CD4-positive, alpha-beta memory T cell (primary cell): ENCODE measurements around the gene CNN2. TPM values are rescaled to one million over a fixed set of nuclear protein-coding genes. Genes with fewer than 3 reads are reported as not detected.

ENCODE experiments used
- CTCF ChIA-PET: fragments of 350-600 bp; sonication (Branson Sonifier 250); formaldehyde crosslinking; loops from one replicate; lab custom pipeline; 2021; ENCODE audit warnings: inconsistent platforms; ENCODE audit not compliant: partially characterized antibody; lab: Charles Lee
- POLR2A ChIA-PET: fragments of 350-600 bp; sonication (Branson Sonifier 250); formaldehyde crosslinking; loops from one replicate; lab custom pipeline; 2021; ENCODE audit not compliant: partially characterized antibody; lab: Charles Lee
- DNase-seq, 5 donors: peaks; one replicate each; pipeline versions ENCODE4 v3.0.0 to v3.0.0-alpha.2; 2020 to 2022; ENCODE audit warnings: mixed read lengths in 1 of 5
- H3K27ac ChIP-seq: one replicate; pipeline ENCODE4 v1.7.0; 2013; ENCODE audit warnings: low read depth, low read length
- H3K27me3 ChIP-seq: 2 replicates; pipeline ENCODE4 v1.7.0; 2013; ENCODE audit warnings: mild to moderate bottlenecking, low read length, moderate library complexity; ENCODE audit not compliant: insufficient read depth
- H3K36me3 ChIP-seq: 2 replicates; pipeline ENCODE4 v1.7.0; 2013; ENCODE audit warnings: mild to moderate bottlenecking, low read length, moderate library complexity; ENCODE audit not compliant: insufficient read depth
- H3K4me1 ChIP-seq: 2 replicates; pipeline ENCODE4 v1.7.0; 2013; ENCODE audit warnings: mild to moderate bottlenecking, low read length, moderate library complexity; ENCODE audit not compliant: insufficient read depth
- H3K4me3 ChIP-seq, 2 donors: one replicate each; pipeline ENCODE4 v1.7.0; 2013; ENCODE audit warnings: low read length in 2 of 2, mild to moderate bottlenecking in 1 of 2
- H3K9me3 ChIP-seq, 2 donors: one replicate each; pipeline ENCODE4 v1.7.0; 2013; ENCODE audit warnings: low read length in 2 of 2, control low read depth in 1 of 2; ENCODE audit not compliant: control insufficient read depth in 1 of 2
- H3K27ac Mint-ChIP-seq, 7 donors: one replicate each; pipeline ENCODE4 v1.8.0; 2020 to 2021; ENCODE audit warnings: mixed read lengths in 7 of 7, mild to moderate bottlenecking in 6 of 7, inconsistent platforms in 3 of 7, moderate library complexity in 3 of 7
- H3K27me3 Mint-ChIP-seq, 2 donors: one replicate each; pipeline ENCODE4 v1.8.0; 2020 to 2021; ENCODE audit warnings: mixed read lengths in 2 of 2
- H3K36me3 Mint-ChIP-seq, 2 donors: one replicate each; pipeline ENCODE4 v1.8.0; 2020 to 2021; ENCODE audit warnings: mixed read lengths in 2 of 2, inconsistent platforms in 1 of 2, mild to moderate bottlenecking in 1 of 2
- H3K4me1 Mint-ChIP-seq, 4 donors: one replicate each; pipeline ENCODE4 v1.8.0; 2020 to 2021; ENCODE audit warnings: mixed read lengths in 4 of 4, mild to moderate bottlenecking in 1 of 4
- H3K4me3 Mint-ChIP-seq, 8 donors: one replicate each; pipeline ENCODE4 v1.8.0; 2020 to 2021; ENCODE audit warnings: mixed read lengths in 8 of 8, mild to moderate bottlenecking in 7 of 8, moderate library complexity in 6 of 8, inconsistent platforms in 3 of 8
- H3K9me3 Mint-ChIP-seq, 8 donors: one replicate each; pipeline ENCODE4 v1.8.0; 2020 to 2021; ENCODE audit warnings: mixed read lengths in 8 of 8, mild to moderate bottlenecking in 5 of 8, inconsistent platforms in 3 of 8, moderate library complexity in 1 of 8
- intact Hi-C: fragments of 100-400 bp; cut with micrococcal nuclease; formaldehyde crosslinking; loops from one replicate; pipeline ENCODE4 v1.15.1; 2023
- polyA plus RNA-seq, 2 donors: library from polyadenylated mRNA; unstranded; fragments of 300-500 nt; fragmentation: Illumina TruSeq; gene quantifications; one replicate each; pipeline ENCODE4 v1.2.3, GENCODE V29; 2021
- total RNA-seq, 2 experiments: library from RNA; stranded (reverse); gene quantifications; one replicate each; pipeline ENCODE4 v1.2.3, GENCODE V29; 2021

Gene CNN2
- total RNA-seq (100 to 1,000 TPM; 263 to 266 TPM), polyA plus RNA-seq (100 to 1,000 TPM; 444 to 632 TPM)

GRCh38 chr19:1025960-1026782 is at the start of gene CNN2:
TSS of gene CNN2 (plus strand) at chr19:1026608. CDS start at chr19:1026662, 54 bp downstream.
- Histone ChIP-seq H3K4me3 (peak within 1 kb of the TSS; percentile 91 to 97), H3K36me3 (no peaks in the 10 kb centered on the region), H3K9me3 (no peaks in the 10 kb centered on the region), H3K4me1 (peaks cover 41% of the 10 kb centered on the region), H3K27ac (peak within 1 kb of the TSS; percentile 83), H3K27me3 (no peaks in the 10 kb centered on the region)
- ChIA-PET POLR2A (interaction anchor here (0.9 to 21.2 kb wide), 22 partner anchors 8 to 249 kb away, joined by 3 to 1029 read pairs (median 6); partner anchors contain the start of genes ABCA7, ARHGAP45, ATP5F1D and CIRBP), CTCF (interaction anchor here (0.7 to 2.1 kb wide), 7 partner anchors 12 to 218 kb away, joined by 3 to 10 read pairs (median 3); partner anchors contain the start of gene ARHGAP45)
- H3K27me3 Mint-ChIP-seq: peaks cover 0 to 5% of the 10 kb centered on the region in 2 donors
- H3K9me3 Mint-ChIP-seq: peaks cover 0 to 6% (median 0%) of the 10 kb centered on the region in 8 donors
- H3K36me3 Mint-ChIP-seq: peaks cover 6 to 21% of the 10 kb centered on the region in 2 donors
- peak within 1 kb of the TSS; percentile 97 to 99 (median 98) for H3K4me3 Mint-ChIP-seq
- H3K27ac Mint-ChIP-seq: peak within 1 kb of the TSS; percentile 93 to 98 (median 95)
- DNase-seq: peak in 4 of 5 donors; percentile 46 to 68 (median 60)
- intact Hi-C loops: loop anchor here (1.0 kb wide), 1 partner anchor 14 kb away; the partner anchor contains the start of gene ABCA7
- peaks cover 11 to 40% (median 25%) of the 10 kb centered on the region in 4 donors for H3K4me1 Mint-ChIP-seq

DNA sequence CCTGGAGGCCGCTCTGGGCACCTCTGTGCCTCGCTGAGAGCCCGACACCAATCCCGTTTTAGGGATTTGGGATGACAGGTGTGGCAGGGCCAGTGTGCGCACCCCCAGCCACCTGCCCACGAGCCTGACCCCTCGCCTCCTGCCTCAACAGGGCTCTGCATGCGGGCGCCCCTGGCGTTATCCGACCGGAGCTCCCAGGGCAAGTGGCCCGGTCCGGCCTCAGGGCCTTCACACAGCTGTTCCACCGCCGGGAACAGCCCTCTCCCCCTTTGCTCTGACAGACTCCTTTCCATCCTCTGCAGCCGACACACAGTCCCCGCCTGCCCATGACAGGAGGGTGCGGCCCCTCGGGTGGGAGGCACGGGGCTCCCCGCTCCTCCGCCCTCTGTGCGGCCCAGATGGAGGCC is 49.3 kb upstream of the CNN2 start:
- H3K27ac Mint-ChIP-seq: no peak overlapping the region
- peaks cover 3 to 6% of the 10 kb centered on the region in 2 donors for H3K36me3 Mint-ChIP-seq
- no peaks in the 10 kb centered on the region for H3K36me3 ChIP-seq
- H3K4me1 ChIP-seq: no peaks in the 10 kb centered on the region
- no peak overlapping the region for H3K4me3 ChIP-seq
- intact Hi-C loops: no loop called here
- peaks cover 0 to 2% (median 0%) of the 10 kb centered on the region in 8 donors for H3K9me3 Mint-ChIP-seq
- DNase-seq: peak in 1 of 5 donors; percentile 3
- H3K27me3 ChIP-seq: no peaks in the 10 kb centered on the region
- H3K4me3 Mint-ChIP-seq: no peak overlapping the region
- POLR2A ChIA-PET: no interaction called here
- H3K27ac ChIP-seq: no peak overlapping the region
- no peaks in the 10 kb centered on the region for H3K4me1 Mint-ChIP-seq
- H3K9me3 ChIP-seq: no peaks in the 10 kb centered on the region
- CTCF ChIA-PET: no interaction called here
- H3K27me3 Mint-ChIP-seq: no peaks in the 10 kb centered on the region

DNA sequence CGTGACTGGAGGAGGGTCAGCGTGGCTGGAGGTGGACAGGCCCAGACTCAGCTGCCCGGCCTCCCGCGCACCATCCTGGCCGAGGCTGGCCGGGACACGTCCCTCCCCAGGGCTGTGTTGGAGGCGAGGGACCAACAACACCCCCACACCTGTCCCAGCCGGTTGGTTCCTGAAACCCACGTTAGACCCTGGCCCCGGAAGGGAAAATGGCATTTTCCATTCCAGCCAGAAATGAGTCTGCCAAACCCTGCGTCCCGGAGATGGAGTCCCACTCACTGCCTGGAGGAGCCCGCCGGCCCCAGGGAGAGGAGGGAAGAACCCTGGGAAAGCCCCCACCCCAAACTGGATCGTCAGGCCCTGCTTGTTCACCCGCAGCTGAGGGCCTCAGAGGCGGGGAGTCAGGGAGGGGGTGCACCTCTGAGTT is 47.1 kb upstream of the CNN2 start:
- no peaks in the 10 kb centered on the region for H3K9me3 ChIP-seq
- DNase-seq: peak in 1 of 5 donors; percentile 14
- Mint-ChIP-seq H3K36me3 (peaks cover 0 to 2% of the 10 kb centered on the region in 2 donors), H3K4me1 (peaks cover 0 to 10% (median 1%) of the 10 kb centered on the region in 4 donors), H3K27ac (no peak overlapping the region), H3K27me3 (no peaks in the 10 kb centered on the region), H3K9me3 (no peaks in the 10 kb centered on the region), H3K4me3 (no peak overlapping the region)
- no peak overlapping the region for H3K27ac ChIP-seq
- H3K27me3 ChIP-seq: no peaks in the 10 kb centered on the region
- POLR2A ChIA-PET: no interaction called here
- peaks cover 12% of the 10 kb centered on the region for H3K4me1 ChIP-seq
- H3K36me3 ChIP-seq: no peaks in the 10 kb centered on the region
- CTCF ChIA-PET: interaction anchor here (6.5 kb wide), 1 partner anchor 57 kb away, joined by 118 read pairs; no protein-coding TSS in a partner anchor
- no peak overlapping the region for H3K4me3 ChIP-seq
- intact Hi-C loops: no loop called here

GRCh38 chr19:980133-980998 is 46.0 kb upstream of the CNN2 start:
- H3K36me3 Mint-ChIP-seq: peaks cover 0 to 9% of the 10 kb centered on the region in 2 donors
- peak in 1 of 5 donors; percentile 29 for DNase-seq
- Histone ChIP-seq H3K27me3 (no peaks in the 10 kb centered on the region), H3K36me3 (no peaks in the 10 kb centered on the region), H3K9me3 (no peaks in the 10 kb centered on the region), H3K27ac (no peak overlapping the region), H3K4me1 (peaks cover 21% of the 10 kb centered on the region), H3K4me3 (no peak overlapping the region)
- intact Hi-C loops: loop anchor here (5.0 kb wide), 1 partner anchor 57 kb away; no protein-coding TSS in a partner anchor
- CTCF ChIA-PET: interaction anchor here (1.0 to 6.5 kb wide), 4 partner anchors 36 to 402 kb away, joined by 3 to 118 read pairs (median 8); no protein-coding TSS in a partner anchor
- H3K27ac Mint-ChIP-seq: no peak overlapping the region
- no peaks in the 10 kb centered on the region for H3K9me3 Mint-ChIP-seq
- H3K27me3 Mint-ChIP-seq: no peaks in the 10 kb centered on the region
- peaks cover 4 to 18% (median 8%) of the 10 kb centered on the region in 4 donors for H3K4me1 Mint-ChIP-seq
- POLR2A ChIA-PET: no interaction called here
- no peak overlapping the region for H3K4me3 Mint-ChIP-seq

DNA sequence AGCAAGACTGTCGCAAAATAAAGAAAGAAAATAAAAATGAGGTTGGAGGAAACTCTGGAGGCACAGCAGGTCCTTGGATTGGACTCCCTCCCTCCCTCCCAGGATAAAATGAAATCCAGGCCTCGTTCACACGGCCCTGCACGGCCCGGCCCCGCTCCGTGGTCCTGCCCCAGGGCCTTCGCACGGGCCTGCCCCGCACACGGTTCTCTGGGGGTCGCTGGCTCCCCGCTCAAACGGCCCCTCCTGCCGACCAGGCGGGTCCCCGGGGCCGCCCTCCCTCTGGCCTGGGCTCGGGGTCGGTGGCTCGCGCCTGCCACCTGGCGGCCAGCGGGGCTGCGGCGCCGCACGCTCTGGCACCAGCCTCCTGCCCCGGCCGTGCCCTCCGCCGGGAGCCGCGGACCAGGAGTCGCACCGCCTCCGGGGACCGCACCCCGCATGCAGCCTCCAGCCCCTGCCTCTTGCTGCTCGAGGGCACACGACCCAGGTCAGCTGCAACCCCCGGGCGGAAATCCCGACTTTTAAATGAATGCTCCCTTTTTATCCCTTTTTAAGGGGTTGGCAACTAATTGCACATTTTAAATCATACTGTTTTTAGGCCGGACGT is 43.7 kb upstream of the CNN2 start:
- Histone ChIP-seq H3K36me3 (peaks cover 5% of the 10 kb centered on the region), H3K27ac (no peak overlapping the region), H3K27me3 (no peaks in the 10 kb centered on the region), H3K4me1 (peaks cover 24% of the 10 kb centered on the region), H3K9me3 (no peaks in the 10 kb centered on the region), H3K4me3 (no peak overlapping the region)
- ChIA-PET CTCF (interaction anchor here (0.8 to 6.5 kb wide), 8 partner anchors 12 to 217 kb away, joined by 3 to 118 read pairs (median 4); no protein-coding TSS in a partner anchor), POLR2A (interaction anchor here (0.7 to 4.4 kb wide), 5 partner anchors 13 to 119 kb away, joined by 3 to 88 read pairs (median 16); partner anchors contain the start of gene ABCA7)
- H3K4me1 Mint-ChIP-seq: peaks cover 4 to 18% (median 12%) of the 10 kb centered on the region in 4 donors
- peaks cover 0 to 17% of the 10 kb centered on the region in 2 donors for H3K36me3 Mint-ChIP-seq
- no peaks in the 10 kb centered on the region for H3K27me3 Mint-ChIP-seq
- peak; percentile 50 to 78 (median 69) for DNase-seq
- intact Hi-C loops: loop anchor here (1.0 to 5.0 kb wide), 3 partner anchors 55 to 125 kb away; no protein-coding TSS in a partner anchor
- H3K4me3 Mint-ChIP-seq: peak overlapping the region in 5 of 8 donors; percentile 20 to 57 (median 46)
- no peaks in the 10 kb centered on the region for H3K9me3 Mint-ChIP-seq
- peak overlapping the region in 2 of 7 donors; percentile 9 to 65 for H3K27ac Mint-ChIP-seq
